SK-N-MC (cell line): ENCODE results near the gene ISM2.

Experiments used
- DNase-seq: peaks from one replicate; pipeline ENCODE4 v3.0.0-alpha.2; 2011; ENCODE audit warnings: low read depth, low spot score
- H3K27ac ChIP-seq: fragments of 200-600 bp; sonication (generic); 2 replicates; pipeline ENCODE4 v1.5.1; 2016; ENCODE audit warnings: mixed run types
- H3K36me3 ChIP-seq: fragments of 200-600 bp; sonication (generic); 2 replicates; pipeline ENCODE4 v1.6.1; 2017; ENCODE audit warnings: antibody characterized with exemption, low read length, mixed read lengths; ENCODE audit not compliant: insufficient read depth
- H3K4me3 ChIP-seq: fragments of 200-600 bp; sonication (generic); 2 replicates; pipeline ENCODE4 v1.5.1; 2016
- H3K9ac ChIP-seq: fragments of 200-600 bp; sonication (generic); 2 replicates; pipeline ENCODE4 v1.8.0; 2017; ENCODE audit warnings: mixed run types, mixed read lengths; ENCODE audit not compliant: insufficient read length
- H3K9me3 ChIP-seq: fragments of 200-600 bp; sonication (generic); 2 replicates; pipeline ENCODE4 v1.6.1; 2017; ENCODE audit warnings: low read depth, mild to moderate bottlenecking, antibody characterized with exemption, low read length, moderate library complexity, mixed read lengths
- EZH2 ChIP-seq: fragments of 200-600 bp; sonication (generic); IDR thresholded peaks from one replicate; pipeline ENCODE4 v1.6.1; 2017; ENCODE audit warnings: antibody characterized with exemption
- FOXP2 ChIP-seq: optimal IDR thresholded peaks from 2 replicates; pipeline ENCODE3; 2011; ENCODE audit warnings: mild to moderate bottlenecking, moderate library complexity; ENCODE audit not compliant: insufficient read depth; ENCODE audit errors: extremely low read length, control extremely low read depth
- POLR2AphosphoS5 ChIP-seq: IDR thresholded peaks from 2 replicates; pipeline ENCODE4 v1.6.1; 2012; ENCODE audit warnings: mild to moderate bottlenecking, low read depth, low read length, borderline replicate concordance

The ISM2 gene

GRCh38 chr14:77458249-77458950 is 40.2 kb downstream of the ISM2 start:
- Histone ChIP-seq H3K27ac (no peak overlapping the region), H3K9ac (peak overlapping the region; percentile 98), H3K4me3 (peak overlapping the region; percentile 98), H3K9me3 (no peaks in the 10 kb centered on the region), H3K36me3 (peaks cover 36% of the 10 kb centered on the region)
- TF ChIP-seq EZH2, result no peak
- TF ChIP-seq POLR2AphosphoS5, result no peak
- TF ChIP-seq FOXP2, result no peak
- DNase-seq, result no peak

GRCh38 chr14:77457522-77458248 is 40.9 kb downstream of the ISM2 start, which contains the start of the genes AHSA1 and VIPAS39:
TSS of gene AHSA1 (plus strand) at chr14:77458093. CDS start at chr14:77458190, 97 bp downstream.
TSS of gene VIPAS39 (minus strand) at chr14:77457601. CDS start at chr14:77454102, 3,499 bp downstream.
- H3K4me3 ChIP-seq, result peak within 1 kb of the TSS; percentile 98
- H3K36me3 ChIP-seq, result peaks cover 31% of the 10 kb centered on the region
- TF ChIP-seq POLR2AphosphoS5 (peak; percentile 93), EZH2 (no peak)
- H3K9ac ChIP-seq, result peak within 1 kb of the TSS; percentile 98
- peak within 1 kb of the TSS; percentile 98 for H3K27ac ChIP-seq
- no peaks in the 10 kb centered on the region for H3K9me3 ChIP-seq
- DNase-seq, result peak; percentile 99

GRCh38 chr14:77457115-77457521 is 41.5 kb downstream of the ISM2 start:
- Histone ChIP-seq H3K36me3 (peaks cover 25% of the 10 kb centered on the region), H3K9me3 (no peaks in the 10 kb centered on the region), H3K9ac (peak overlapping the region; percentile 84), H3K4me3 (peak overlapping the region; percentile 98), H3K27ac (no peak overlapping the region)
- TF ChIP-seq FOXP2, result no peak
- TF ChIP-seq EZH2, result no peak
- no peak for TF ChIP-seq POLR2AphosphoS5
- no peak for DNase-seq

- Histone ChIP-seq H3K4me3 (peak overlapping the region; percentile 98), H3K9me3 (no peaks in the 10 kb centered on the region), H3K36me3 (peaks cover 15% of the 10 kb centered on the region), H3K27ac (no peak overlapping the region), H3K9ac (peak overlapping the region; percentile 84)
- DNase-seq, result no peak
- no peak for TF ChIP-seq POLR2AphosphoS5
- no peak for TF ChIP-seq EZH2
- TF ChIP-seq FOXP2, result no peak
Observed at GRCh38 chr14:77455966-77456640, 42.5 kb downstream of the ISM2 start.

GRCh38 chr14:77442196-77442595 is 56.4 kb downstream of the ISM2 start:
- Histone ChIP-seq H3K9me3 (no peaks in the 10 kb centered on the region), H3K9ac (no peak overlapping the region), H3K4me3 (no peak overlapping the region), H3K36me3 (peaks cover 31% of the 10 kb centered on the region), H3K27ac (no peak overlapping the region)
- DNase-seq, result no peak
- TF ChIP-seq EZH2 (no peak), POLR2AphosphoS5 (no peak)

GRCh38 chr14:77439861-77440260 is 58.8 kb downstream of the ISM2 start:
- TF ChIP-seq POLR2AphosphoS5, result no peak
- H3K4me3 ChIP-seq, result no peak overlapping the region
- no peaks in the 10 kb centered on the region for H3K9me3 ChIP-seq
- peaks cover 37% of the 10 kb centered on the region for H3K36me3 ChIP-seq
- no peak overlapping the region for H3K27ac ChIP-seq
- H3K9ac ChIP-seq, result no peak overlapping the region
- no peak for DNase-seq

- TF ChIP-seq EZH2, result no peak
- no peak for TF ChIP-seq FOXP2
- TF ChIP-seq POLR2AphosphoS5, result no peak
- Histone ChIP-seq H3K9ac (no peak overlapping the region), H3K27ac (no peak overlapping the region), H3K36me3 (peaks cover 38% of the 10 kb centered on the region), H3K9me3 (no peaks in the 10 kb centered on the region), H3K4me3 (no peak overlapping the region)
- no peak for DNase-seq
Observed at GRCh38 chr14:77438596-77438995, 60.0 kb downstream of the ISM2 start.

- Histone ChIP-seq H3K9me3 (no peaks in the 10 kb centered on the region), H3K9ac (no peak overlapping the region)
Observed at GRCh38 chr14:77436042-77436441, 62.6 kb downstream of the ISM2 start.

More at GRCh38 chr14:77436042-77436441, 62.6 kb downstream of the ISM2 start:
- Histone ChIP-seq H3K4me3 (no peak overlapping the region), H3K27ac (no peak overlapping the region), H3K36me3 (peaks cover 22% of the 10 kb centered on the region)
- no peak for DNase-seq
- no peak for TF ChIP-seq POLR2AphosphoS5
- no peak for TF ChIP-seq FOXP2
- TF ChIP-seq EZH2, result no peak
